ENCODE data around the gene IL2.

IL2 gene

DNA sequence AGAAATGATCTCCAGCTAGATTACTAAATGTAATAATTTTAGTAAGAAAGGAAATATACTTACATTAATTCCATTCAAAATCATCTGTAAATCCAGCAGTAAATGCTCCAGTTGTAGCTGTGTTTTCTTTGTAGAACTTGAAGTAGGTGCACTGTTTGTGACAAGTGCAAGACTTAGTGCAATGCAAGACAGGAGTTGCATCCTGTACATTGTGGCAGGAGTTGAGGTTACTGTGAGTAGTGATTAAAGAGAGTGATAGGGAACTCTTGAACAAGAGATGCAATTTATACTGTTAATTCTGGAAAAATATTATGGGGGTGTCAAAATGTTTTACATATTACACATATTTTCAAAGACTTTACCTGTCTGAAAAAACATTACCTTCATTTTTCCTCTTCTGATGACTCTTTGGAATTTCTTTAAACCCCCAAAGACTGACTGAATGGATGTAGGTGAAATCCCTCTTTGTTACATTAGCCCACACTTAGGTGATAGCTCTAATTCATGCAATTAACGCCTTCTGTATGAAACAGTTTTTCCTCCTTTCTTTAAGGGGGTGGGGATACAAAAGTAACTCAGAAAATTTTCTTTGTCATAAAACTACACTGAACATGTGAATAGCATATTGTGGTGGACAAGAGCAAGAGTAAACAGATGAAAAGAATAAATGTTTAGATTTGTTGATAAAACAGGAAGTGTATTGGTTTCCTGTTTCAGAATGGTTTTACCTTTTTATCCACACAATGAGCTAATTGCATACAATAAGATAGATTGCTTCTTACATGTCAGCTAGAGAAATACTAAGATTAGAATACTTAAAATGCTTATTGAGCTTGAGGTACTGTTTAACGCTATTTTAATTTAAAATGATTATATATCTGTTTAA, at the start of gene IL2:
Gene IL2 (minus strand): TSS at position 495 of the 886 bp plus-strand sequence. CDS start 285 bp downstream, at position 210.
- Histone ChIP-seq H3K9me3 (ENCODE audit: control insufficient read depth, insufficient read depth, low read length) (no peaks in the 10 kb centered on the region), H3K9me2 (replicated peaks; ENCODE audit: control insufficient read depth, low read length) (no peaks in the 10 kb centered on the region), H3K4me3 (ENCODE audit: low read length) (no peak within 1 kb of the TSS), H3K79me2 (ENCODE audit: control insufficient read depth, low read length) (no peaks in the 10 kb centered on the region), H4K20me1 (ENCODE audit: control insufficient read depth, insufficient read depth, low read depth, low read length) (no peaks in the 10 kb centered on the region), H3K4me2 (ENCODE audit: low read length) (no peak within 1 kb of the TSS), H3K27me3 (ENCODE audit: control insufficient read depth, low read length) (no peaks in the 10 kb centered on the region), H3F3A (ENCODE audit: control insufficient read depth, insufficient read depth) (no peaks in the 10 kb centered on the region), H3K36me3 (ENCODE audit: control insufficient read depth, low read length) (no peaks in the 10 kb centered on the region), H3K4me1 (ENCODE audit: control insufficient read depth, low read length) (peaks cover 13% of the 10 kb centered on the region), H3K27ac (ENCODE audit: low read depth, low read length) (no peak within 1 kb of the TSS)
- no peak for TF ChIP-seq CTCF (IDR thresholded peaks at IDR 0.05; ENCODE audit: low read depth, low read length, poor library complexity, severe bottlenecking)
- no peak for TF ChIP-seq EZH2phosphoT487 (IDR thresholded peaks at IDR 0.05; ENCODE audit: borderline replicate concordance, low read length)

- Histone ChIP-seq H3K9me2 (replicated peaks; ENCODE audit: control insufficient read depth, low read length) (no peaks in the 10 kb centered on the region; the same call in 1 of the 2 replicates), H3F3A (ENCODE audit: control insufficient read depth, insufficient read depth) (no peaks in the 10 kb centered on the region), H4K20me1 (ENCODE audit: control insufficient read depth, insufficient read depth, low read depth, low read length) (no peaks in the 10 kb centered on the region), H3K4me2 (ENCODE audit: low read length) (no peak overlapping the region), H3K79me2 (ENCODE audit: control insufficient read depth, low read length) (no peaks in the 10 kb centered on the region), H3K27ac (ENCODE audit: low read depth, low read length) (no peak overlapping the region), H3K4me3 (ENCODE audit: low read length) (no peak overlapping the region), H3K27me3 (ENCODE audit: control insufficient read depth, low read length) (0 out of 2 replicates have a peak, but pooled peaks cover 2% of the 10 kb centered on the region), H3K36me3 (ENCODE audit: control insufficient read depth, low read length) (no peaks in the 10 kb centered on the region), H3K9me3 (ENCODE audit: control insufficient read depth, insufficient read depth, low read length) (no peaks in the 10 kb centered on the region), H3K4me1 (ENCODE audit: control insufficient read depth, low read length) (no peaks in the 10 kb centered on the region)
- TF ChIP-seq EZH2phosphoT487 (IDR thresholded peaks at IDR 0.05; ENCODE audit: borderline replicate concordance, low read length) (no peak), CTCF (IDR thresholded peaks at IDR 0.05; ENCODE audit: low read depth, low read length, poor library complexity, severe bottlenecking) (no peak)
Measured at GRCh38 chr4:122503214-122503613, 46.7 kb upstream of the IL2 start.

DNA sequence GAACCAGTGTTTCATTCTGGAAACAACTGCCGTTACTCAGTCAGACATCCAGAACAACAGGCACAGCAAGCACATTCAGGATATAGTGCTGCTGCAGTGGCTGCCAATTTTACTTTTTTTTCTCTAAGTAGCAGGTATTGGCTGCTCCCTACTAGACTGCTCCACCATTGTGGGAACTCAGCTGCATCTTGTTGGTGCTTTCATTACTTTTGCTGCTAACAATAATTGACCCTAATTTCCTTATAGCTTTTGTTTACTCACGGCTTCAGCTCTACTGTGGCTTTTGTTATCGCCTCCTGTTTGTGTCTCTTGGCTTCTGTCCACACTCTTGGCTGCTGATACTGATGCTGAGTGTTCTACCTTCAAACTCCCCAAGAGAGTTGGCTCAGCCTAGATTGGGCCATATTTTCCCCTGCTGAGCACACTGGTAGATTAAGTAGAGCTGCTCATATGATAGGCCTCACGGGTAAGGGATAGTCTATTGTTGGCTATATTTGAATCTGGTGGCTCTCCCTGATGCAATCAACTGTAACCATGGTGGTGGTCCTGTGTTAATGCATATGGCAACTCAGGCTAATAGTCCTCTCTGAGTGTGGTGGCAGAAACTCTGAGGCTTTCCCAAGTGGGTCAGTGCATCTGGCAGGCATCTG, 44.5 kb upstream of the IL2 start:
- Histone ChIP-seq H3K27ac (ENCODE audit: low read depth, low read length) (no peak overlapping the region), H3K9me2 (replicated peaks; ENCODE audit: control insufficient read depth, low read length) (no peaks in the 10 kb centered on the region; the same call in 1 of the 2 replicates), H3K9me3 (ENCODE audit: control insufficient read depth, insufficient read depth, low read length) (no peaks in the 10 kb centered on the region), H3K4me2 (ENCODE audit: low read length) (no peak overlapping the region), H3K79me2 (ENCODE audit: control insufficient read depth, low read length) (no peaks in the 10 kb centered on the region), H4K20me1 (ENCODE audit: control insufficient read depth, insufficient read depth, low read depth, low read length) (no peaks in the 10 kb centered on the region), H3K27me3 (ENCODE audit: control insufficient read depth, low read length) (0 out of 2 replicates have a peak, but pooled peaks cover 2% of the 10 kb centered on the region), H3K4me3 (ENCODE audit: low read length) (no peak overlapping the region), H3K36me3 (ENCODE audit: control insufficient read depth, low read length) (no peaks in the 10 kb centered on the region), H3K4me1 (ENCODE audit: control insufficient read depth, low read length) (no peaks in the 10 kb centered on the region), H3F3A (ENCODE audit: control insufficient read depth, insufficient read depth) (no peaks in the 10 kb centered on the region)
- TF ChIP-seq CTCF (IDR thresholded peaks at IDR 0.05; ENCODE audit: low read depth, low read length, poor library complexity, severe bottlenecking) (no peak), EZH2phosphoT487 (IDR thresholded peaks at IDR 0.05; ENCODE audit: borderline replicate concordance, low read length) (no peak)

Data from DOHH2 (cell line).